GM18498 (cell line): ENCODE measurements around the gene AOX1.
"Not testable (repeated sequence)": the region's sequence is repeated elsewhere in the genome, so short reads cannot be mapped to it uniquely, and the experiment has no call there.

Experiments used
- ATAC-seq: cut with Tn5 transposase; IDR thresholded peaks from one replicate; pipeline ENCODE4 v1.9.1; 2021; ENCODE audit warnings: mild to moderate bottlenecking, moderate library complexity; ENCODE audit not compliant: unreplicated experiment

The AOX1 gene

GRCh38 chr2:200600549-200601225 is 14.9 kb downstream of the AOX1 start:
- ATAC-seq: no peak

- ATAC-seq: no peak
These were observed 16.8 kb downstream of the AOX1 start for GRCh38 chr2:200602584-200602983.

GRCh38 chr2:200603972-200604371 is 18.2 kb downstream of the AOX1 start:
- ATAC-seq: no peak

GRCh38 chr2:200604571-200605255 is 18.9 kb downstream of the AOX1 start:
- ATAC-seq: no peak

- ATAC-seq: no peak
These were observed 22.7 kb downstream of the AOX1 start for GRCh38 chr2:200608341-200609027.

- no peak for ATAC-seq
These were observed 23.3 kb downstream of the AOX1 start for GRCh38 chr2:200609028-200609614.

GRCh38 chr2:200610217-200610616 is 24.4 kb downstream of the AOX1 start:
- ATAC-seq: not testable (repeated sequence)

GRCh38 chr2:200613692-200614091 is 27.9 kb downstream of the AOX1 start:
- ATAC-seq: no peak

- ATAC-seq: no peak
These were observed 28.4 kb downstream of the AOX1 start for GRCh38 chr2:200614249-200614648.

GRCh38 chr2:200615247-200615646 is 29.4 kb downstream of the AOX1 start:
- ATAC-seq: peak; percentile 43

GRCh38 chr2:200616193-200616592 is 30.4 kb downstream of the AOX1 start:
- ATAC-seq: peak; percentile 66

- ATAC-seq: no peak
These were observed 30.8 kb downstream of the AOX1 start for GRCh38 chr2:200616656-200617055.

GRCh38 chr2:200617156-200618053 is 31.6 kb downstream of the AOX1 start:
- no peak for ATAC-seq

GRCh38 chr2:200618054-200618419 is 32.2 kb downstream of the AOX1 start:
- no peak for ATAC-seq

- ATAC-seq: no peak
These were observed 32.8 kb downstream of the AOX1 start for GRCh38 chr2:200618590-200619021.

- ATAC-seq: no peak
These were observed 33.5 kb downstream of the AOX1 start for GRCh38 chr2:200619279-200619678.

GRCh38 chr2:200620606-200621390 is 35.0 kb downstream of the AOX1 start:
- no peak for ATAC-seq

- ATAC-seq: no peak
These were observed 36.3 kb downstream of the AOX1 start for GRCh38 chr2:200622106-200622505.

- no peak for ATAC-seq
These were observed 38.2 kb downstream of the AOX1 start for GRCh38 chr2:200624026-200624425.

GRCh38 chr2:200624658-200625057 is 38.8 kb downstream of the AOX1 start:
- no peak for ATAC-seq
